ENCODE results near the gene BPIFB1.

DNA sequence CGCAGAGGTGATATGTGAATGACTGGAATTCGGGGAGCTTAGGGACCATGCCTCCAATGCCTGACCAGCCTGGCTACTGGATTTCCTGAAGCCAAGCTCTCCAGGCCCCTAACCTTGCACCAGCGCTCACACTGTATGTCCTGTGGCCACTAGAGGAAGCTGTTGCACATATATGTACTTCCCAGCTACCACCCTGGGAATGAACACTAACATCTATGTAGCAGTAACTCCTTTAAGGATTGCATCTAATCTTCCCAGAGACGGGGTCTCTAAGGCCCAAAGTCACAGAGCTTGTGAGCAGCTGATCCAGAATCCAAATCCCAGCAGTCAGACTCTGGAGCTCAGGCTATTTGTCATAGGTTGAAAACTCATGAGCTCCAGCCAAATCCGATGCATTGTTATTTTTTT lies 20.4 kb upstream of the BPIFB1 start:
- peak; percentile 74 to 87 (median 78) for TF ChIP-seq CTCF (optimal IDR thresholded peaks at IDR 0.05 in 1 of 3, IDR thresholded peaks at IDR 0.05 in 1 of 3, conservative IDR thresholded peaks at IDR 0.05 in 1 of 3; ENCODE audit: extremely low read depth in 1 of 3, insufficient read depth in 2 of 3, low read length in 3 of 3)
- no peak for TF ChIP-seq EZH2 (IDR thresholded peaks at IDR 0.05; ENCODE audit: low read length)
